ENCODE data around the gene ACVR1B. TPM values are rescaled to one million over a fixed set of nuclear protein-coding genes. Genes with fewer than 3 reads are reported as not detected.

Gene ACVR1B
- total and polyA plus RNA-seq, 2 of the 8 experiments (the other 6 are each of a cell fraction or from before 2014, with no cell fraction given), result 16.0 to 19.2 TPM

DNA sequence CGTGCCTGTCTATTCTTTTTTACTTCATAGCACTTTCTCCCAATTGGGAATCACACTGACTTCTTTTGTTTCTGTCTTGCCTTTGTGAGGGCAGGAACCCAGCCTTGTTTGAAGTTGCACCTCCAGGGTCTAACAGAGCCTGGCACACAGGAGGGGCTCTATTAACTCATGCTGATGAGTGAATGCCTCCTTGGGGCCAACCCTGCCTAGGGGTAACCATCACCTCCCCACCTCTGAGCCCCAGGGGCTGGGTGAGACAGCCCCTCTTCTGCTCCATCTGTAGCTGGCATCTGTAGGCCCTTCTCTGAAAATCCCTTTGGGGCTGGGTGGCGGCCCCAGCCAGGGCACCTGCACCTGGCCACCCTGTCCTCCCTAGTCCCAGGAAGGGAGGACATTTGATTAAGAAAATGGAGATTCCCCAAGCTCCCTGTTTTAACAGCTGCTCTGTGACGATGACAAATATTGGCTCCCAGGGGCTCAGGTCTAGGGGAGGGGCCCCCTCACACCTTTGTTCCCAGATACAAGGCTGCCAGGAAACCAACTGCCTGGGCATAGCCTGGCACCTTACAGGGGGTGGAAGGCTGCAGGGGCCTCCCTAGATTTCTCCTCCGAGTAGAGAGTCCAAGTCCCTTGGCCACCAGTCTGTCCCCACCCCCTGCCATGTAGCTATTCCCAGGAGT is 67.1 kb downstream of the ACVR1B start (continued):
- TF ChIP-seq BCL11A (IDR thresholded peaks at IDR 0.05; ENCODE audit: low read depth in 2 of 2, low read length in 2 of 2), result no peak
- TF ChIP-seq, protein P1, sequence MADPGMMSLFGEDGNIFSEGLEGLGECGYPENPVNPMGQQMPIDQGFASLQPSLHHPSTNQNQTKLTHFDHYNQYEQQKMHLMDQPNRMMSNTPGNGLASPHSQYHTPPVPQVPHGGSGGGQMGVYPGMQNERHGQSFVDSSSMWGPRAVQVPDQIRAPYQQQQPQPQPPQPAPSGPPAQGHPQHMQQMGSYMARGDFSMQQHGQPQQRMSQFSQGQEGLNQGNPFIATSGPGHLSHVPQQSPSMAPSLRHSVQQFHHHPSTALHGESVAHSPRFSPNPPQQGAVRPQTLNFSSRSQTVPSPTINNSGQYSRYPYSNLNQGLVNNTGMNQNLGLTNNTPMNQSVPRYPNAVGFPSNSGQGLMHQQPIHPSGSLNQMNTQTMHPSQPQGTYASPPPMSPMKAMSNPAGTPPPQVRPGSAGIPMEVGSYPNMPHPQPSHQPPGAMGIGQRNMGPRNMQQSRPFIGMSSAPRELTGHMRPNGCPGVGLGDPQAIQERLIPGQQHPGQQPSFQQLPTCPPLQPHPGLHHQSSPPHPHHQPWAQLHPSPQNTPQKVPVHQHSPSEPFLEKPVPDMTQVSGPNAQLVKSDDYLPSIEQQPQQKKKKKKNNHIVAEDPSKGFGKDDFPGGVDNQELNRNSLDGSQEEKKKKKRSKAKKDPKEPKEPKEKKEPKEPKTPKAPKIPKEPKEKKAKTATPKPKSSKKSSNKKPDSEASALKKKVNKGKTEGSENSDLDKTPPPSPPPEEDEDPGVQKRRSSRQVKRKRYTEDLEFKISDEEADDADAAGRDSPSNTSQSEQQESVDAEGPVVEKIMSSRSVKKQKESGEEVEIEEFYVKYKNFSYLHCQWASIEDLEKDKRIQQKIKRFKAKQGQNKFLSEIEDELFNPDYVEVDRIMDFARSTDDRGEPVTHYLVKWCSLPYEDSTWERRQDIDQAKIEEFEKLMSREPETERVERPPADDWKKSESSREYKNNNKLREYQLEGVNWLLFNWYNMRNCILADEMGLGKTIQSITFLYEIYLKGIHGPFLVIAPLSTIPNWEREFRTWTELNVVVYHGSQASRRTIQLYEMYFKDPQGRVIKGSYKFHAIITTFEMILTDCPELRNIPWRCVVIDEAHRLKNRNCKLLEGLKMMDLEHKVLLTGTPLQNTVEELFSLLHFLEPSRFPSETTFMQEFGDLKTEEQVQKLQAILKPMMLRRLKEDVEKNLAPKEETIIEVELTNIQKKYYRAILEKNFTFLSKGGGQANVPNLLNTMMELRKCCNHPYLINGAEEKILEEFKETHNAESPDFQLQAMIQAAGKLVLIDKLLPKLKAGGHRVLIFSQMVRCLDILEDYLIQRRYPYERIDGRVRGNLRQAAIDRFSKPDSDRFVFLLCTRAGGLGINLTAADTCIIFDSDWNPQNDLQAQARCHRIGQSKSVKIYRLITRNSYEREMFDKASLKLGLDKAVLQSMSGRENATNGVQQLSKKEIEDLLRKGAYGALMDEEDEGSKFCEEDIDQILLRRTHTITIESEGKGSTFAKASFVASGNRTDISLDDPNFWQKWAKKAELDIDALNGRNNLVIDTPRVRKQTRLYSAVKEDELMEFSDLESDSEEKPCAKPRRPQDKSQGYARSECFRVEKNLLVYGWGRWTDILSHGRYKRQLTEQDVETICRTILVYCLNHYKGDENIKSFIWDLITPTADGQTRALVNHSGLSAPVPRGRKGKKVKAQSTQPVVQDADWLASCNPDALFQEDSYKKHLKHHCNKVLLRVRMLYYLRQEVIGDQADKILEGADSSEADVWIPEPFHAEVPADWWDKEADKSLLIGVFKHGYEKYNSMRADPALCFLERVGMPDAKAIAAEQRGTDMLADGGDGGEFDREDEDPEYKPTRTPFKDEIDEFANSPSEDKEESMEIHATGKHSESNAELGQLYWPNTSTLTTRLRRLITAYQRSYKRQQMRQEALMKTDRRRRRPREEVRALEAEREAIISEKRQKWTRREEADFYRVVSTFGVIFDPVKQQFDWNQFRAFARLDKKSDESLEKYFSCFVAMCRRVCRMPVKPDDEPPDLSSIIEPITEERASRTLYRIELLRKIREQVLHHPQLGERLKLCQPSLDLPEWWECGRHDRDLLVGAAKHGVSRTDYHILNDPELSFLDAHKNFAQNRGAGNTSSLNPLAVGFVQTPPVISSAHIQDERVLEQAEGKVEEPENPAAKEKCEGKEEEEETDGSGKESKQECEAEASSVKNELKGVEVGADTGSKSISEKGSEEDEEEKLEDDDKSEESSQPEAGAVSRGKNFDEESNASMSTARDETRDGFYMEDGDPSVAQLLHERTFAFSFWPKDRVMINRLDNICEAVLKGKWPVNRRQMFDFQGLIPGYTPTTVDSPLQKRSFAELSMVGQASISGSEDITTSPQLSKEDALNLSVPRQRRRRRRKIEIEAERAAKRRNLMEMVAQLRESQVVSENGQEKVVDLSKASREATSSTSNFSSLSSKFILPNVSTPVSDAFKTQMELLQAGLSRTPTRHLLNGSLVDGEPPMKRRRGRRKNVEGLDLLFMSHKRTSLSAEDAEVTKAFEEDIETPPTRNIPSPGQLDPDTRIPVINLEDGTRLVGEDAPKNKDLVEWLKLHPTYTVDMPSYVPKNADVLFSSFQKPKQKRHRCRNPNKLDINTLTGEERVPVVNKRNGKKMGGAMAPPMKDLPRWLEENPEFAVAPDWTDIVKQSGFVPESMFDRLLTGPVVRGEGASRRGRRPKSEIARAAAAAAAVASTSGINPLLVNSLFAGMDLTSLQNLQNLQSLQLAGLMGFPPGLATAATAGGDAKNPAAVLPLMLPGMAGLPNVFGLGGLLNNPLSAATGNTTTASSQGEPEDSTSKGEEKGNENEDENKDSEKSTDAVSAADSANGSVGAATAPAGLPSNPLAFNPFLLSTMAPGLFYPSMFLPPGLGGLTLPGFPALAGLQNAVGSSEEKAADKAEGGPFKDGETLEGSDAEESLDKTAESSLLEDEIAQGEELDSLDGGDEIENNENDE (IDR thresholded peaks at IDR 0.05; ENCODE audit: insufficient replicate concordance, low read length), result no peak
